Gastrocnemius medialis (tissue), 4 donors: ENCODE results near the gene GPBP1L1.
"Not testable (repeated sequence)": the region's sequence is repeated elsewhere in the genome, so short reads cannot be mapped to it uniquely, and the experiment has no call there.

ENCODE experiments used
- CTCF ChIP-seq, 5 experiments: fragments of 450-650 bp in 3 of 5; fragments of 200-600 bp in 2 of 5; sonication (generic) in 2 of 5; IDR thresholded peaks in 4 of 5; conservative IDR thresholded peaks in 1 of 5; 1 replicate in 4 of 5; 2 replicates in 1 of 5; pipeline ENCODE4 v1.5.1; 2016 to 2019; ENCODE audit warnings: antibody characterized with exemption in 5 of 5, mild to moderate bottlenecking in 3 of 5, moderate library complexity in 3 of 5
- POLR2A ChIP-seq, 2 donors: fragments of 450-650 bp; IDR thresholded peaks; one replicate each; pipeline ENCODE4 v1.6.1; 2017; ENCODE audit warnings: antibody characterized with exemption in 2 of 2, mild to moderate bottlenecking in 2 of 2, moderate library complexity in 2 of 2

GRCh38 chr1:45693811-45694210, 7.5 kb upstream of the GPBP1L1 start:
- not testable (repeated sequence) for TF ChIP-seq POLR2A (IDR thresholded peaks at IDR 0.05); CTCF (IDR thresholded peaks at IDR 0.05 in 4 of 5, conservative IDR thresholded peaks at IDR 0.05 in 1 of 5)
